Activated CD4-positive, alpha-beta T cell treated with anti-CD3 and anti-CD28 coated beads for 1 hour (primary cell): Measurements from ENCODE around the gene DENND1B.

ENCODE experiments used
- DNase-seq: peaks from one replicate; pipeline ENCODE4 v3.0.0-alpha.2; 2020

Gene DENND1B

GRCh38 chr1:197680311-197680710 lies 95.0 kb downstream of the DENND1B start:
- DNase-seq = no peak

- DNase-seq = no peak
Measured at GRCh38 chr1:197677752-197678295, 97.5 kb downstream of the DENND1B start.

GRCh38 chr1:197677313-197677712 lies 98.0 kb downstream of the DENND1B start:
- DNase-seq = no peak

DNA sequence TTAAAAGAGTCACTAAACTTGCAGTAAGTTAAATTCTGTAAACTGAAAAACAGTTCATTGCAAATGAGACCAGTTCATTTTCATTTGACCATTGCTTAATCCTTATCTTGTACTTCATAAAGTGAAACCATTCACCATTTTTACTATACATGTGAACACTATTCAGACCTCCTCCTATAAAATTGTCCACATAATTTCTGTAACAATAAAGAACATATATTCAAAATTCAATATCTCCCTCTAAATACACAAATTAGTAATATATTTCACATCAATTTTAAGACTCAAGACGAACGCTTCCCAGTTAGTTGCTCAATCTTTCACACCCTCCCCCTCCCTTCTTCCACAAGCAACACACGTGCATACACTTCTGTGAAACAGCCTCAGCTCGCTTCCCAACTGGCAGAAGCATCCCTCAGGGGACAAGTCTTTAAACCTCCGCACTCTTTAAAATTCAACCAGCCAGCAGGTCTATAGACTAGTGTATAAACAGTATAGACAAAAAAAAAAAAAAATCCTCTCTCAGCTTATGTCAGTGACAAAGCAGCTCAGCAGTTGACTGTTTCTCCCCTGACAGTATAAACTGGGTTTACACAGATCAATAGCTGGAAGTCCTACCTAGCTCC lies 99.6 kb downstream of the DENND1B start:
- DNase-seq = no peak

DNA sequence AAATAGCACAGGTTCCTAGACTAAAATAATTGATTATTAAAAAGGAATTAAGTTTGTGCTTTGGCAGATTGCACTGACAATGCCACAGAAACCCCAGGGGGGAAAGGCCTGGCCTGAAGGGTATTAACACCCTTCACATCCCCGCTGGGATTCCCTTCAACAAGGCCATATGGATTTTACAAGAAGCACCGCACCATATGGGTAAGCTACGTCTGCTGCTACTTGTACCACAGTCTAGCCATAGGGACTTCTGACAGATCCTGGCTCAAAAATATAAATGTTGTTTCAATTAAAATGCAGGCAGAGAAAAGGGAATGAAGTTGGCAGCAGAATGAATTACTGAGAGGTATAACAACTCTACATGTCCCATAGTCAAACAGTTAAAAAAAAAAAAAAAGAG lies 101.0 kb downstream of the DENND1B start:
- DNase-seq = no peak

DNA sequence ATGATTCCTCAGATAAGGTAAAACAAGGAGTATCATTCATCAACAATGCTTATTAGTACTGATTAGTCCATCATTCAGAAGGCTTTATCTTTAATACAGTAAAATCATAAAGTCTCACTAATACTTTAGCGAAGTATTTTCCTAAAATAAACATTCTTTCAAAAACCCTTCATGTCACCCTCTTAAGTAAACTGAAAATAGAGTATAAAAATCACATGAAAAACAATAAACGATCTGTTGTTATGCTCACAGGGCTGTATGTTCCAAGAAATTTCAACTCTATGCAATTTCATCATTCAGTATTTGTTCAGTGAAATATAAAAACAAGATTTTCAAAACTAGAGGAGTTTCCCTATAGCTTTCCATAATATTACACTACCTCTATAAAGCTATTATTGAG lies 102.0 kb downstream of the DENND1B start:
- no peak for DNase-seq

- no peak for DNase-seq
Measured at GRCh38 chr1:197672347-197672746, 102.9 kb downstream of the DENND1B start.

GRCh38 chr1:197671920-197672319 lies 103.4 kb downstream of the DENND1B start:
- DNase-seq = no peak

GRCh38 chr1:197671140-197671539 lies 104.1 kb downstream of the DENND1B start:
- DNase-seq = no peak

- no peak for DNase-seq
Measured at GRCh38 chr1:197666769-197667285, 108.5 kb downstream of the DENND1B start.

- DNase-seq = no peak
Measured at GRCh38 chr1:197664391-197664790, 110.9 kb downstream of the DENND1B start.

DNA sequence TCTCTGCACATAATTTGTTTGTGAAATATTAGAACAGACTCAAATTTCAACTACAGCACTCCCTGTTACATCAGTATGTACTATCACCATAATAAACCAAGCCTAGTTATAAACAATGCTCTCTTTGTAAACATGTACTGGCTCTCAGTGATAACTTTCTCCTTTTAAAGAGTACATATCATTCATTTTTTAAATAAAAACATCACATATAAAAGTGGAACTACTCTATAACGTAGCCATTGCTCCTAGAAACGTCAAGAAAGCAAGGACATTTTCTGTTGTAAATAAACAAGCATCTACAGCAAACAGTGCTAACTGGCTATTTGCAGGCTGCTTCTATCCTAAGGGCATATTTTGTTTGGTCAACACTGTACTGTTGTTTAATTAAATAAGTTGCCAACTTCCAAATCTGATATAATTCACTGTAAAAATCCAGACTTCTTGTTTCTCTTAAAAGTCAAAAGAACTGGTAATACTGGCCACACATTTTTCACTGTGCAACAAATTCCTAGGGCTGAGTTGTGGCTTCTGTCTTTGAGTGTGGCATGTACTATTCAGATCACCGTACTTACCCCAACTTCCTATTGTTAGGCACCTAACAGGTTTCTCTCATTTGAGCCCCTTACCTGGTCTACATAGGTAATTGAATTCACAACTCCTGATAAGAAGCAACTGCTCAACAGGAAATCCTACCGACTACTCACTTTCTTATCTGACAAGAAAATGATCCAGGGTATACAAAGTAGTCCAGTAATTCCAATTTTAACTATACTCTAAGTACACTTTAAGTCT lies 111.9 kb downstream of the DENND1B start:
- no peak for DNase-seq

- DNase-seq = no peak
Measured at GRCh38 chr1:197660389-197660788, 114.9 kb downstream of the DENND1B start.

- DNase-seq = no peak
Measured at GRCh38 chr1:197659171-197659570, 116.1 kb downstream of the DENND1B start.

- DNase-seq = no peak
Measured at GRCh38 chr1:197649188-197649587, 126.1 kb downstream of the DENND1B start.

DNA sequence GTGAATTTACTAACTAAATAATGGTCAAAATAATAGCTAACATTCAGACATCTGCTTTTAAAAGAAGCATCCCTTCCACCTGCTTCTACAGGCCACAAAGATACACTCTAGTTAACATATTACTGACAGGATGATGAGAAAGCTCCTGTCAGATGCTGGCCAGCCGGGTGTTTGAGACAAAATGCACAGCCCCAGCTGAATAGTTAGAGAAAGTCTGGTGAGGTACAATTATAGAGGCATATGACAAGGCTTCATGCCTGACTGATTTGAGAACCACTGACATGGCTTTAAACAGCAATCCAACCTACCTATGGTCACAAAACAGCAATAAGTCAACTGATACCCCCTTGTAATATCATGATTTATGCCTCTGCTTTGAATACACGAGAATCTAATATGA lies 137.0 kb downstream of the DENND1B start:
- no peak for DNase-seq

DNA sequence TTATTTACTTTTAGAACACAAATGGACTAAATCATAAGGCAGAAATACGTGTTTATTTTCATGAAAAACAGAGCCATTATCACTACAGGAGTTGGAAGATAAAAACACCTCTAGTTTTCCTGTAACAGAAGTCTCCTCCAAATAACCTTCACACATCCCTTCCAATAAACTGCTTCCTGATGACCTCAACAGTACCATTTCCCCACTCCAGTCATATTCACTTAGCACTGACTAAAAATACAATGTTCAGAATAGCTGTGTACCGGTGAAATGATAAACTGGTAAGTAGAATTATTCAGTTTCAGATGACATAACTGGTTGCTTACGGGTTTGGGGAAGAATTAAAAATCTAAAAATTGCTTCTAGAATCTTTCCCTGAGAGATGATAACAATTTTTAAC lies 137.9 kb downstream of the DENND1B start:
- DNase-seq = no peak

DNA sequence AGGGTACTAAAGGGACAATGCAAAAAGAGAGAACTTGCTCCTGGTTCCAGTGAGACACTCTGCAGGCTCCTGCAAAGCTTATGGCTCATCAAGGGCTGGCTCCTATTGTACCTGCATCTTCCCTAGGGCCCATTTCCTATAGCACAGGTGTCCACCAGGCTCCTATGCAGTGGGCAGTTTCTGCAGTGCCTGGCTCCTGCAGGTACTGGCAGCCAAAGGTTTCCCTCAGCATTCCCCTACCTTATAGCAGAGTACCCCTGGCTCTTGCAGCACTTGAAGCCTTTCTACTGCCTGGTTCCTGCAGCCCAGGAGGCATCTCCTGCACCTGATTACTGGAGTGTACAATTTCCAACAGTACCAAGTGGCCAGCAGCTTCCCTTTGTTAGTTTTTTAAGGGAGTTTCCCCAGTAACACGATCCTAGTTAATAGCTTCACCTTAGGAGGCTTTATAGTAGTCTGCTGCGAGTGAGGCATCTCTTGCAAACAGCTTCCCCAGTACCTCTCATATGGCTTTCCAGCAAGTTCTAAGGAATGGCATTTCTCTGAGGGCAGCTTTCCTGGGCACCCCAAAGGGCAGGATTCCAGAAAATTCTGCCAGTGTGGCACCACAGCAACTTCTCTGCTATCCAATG lies 141.7 kb downstream of the DENND1B start:
- no peak for DNase-seq

DNA sequence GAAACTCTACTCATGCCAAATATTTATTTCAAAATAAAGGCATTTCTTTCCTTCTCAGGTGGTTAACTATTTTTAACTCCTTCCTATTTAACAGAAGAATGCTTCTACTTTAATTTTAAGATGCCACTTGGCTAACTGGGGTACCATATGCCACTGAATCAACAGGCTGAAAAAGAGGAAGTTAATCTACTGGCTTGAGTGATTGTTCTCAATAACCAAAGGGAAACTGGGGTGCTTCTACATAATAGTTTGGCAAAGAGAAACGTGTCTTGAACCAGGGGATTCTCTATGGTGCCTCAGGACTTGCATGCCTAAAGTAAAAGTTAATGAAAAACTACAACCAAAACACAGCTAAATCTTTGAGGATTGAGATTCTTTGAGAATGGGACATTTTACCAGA lies 142.6 kb downstream of the DENND1B start:
- DNase-seq = no peak

DNA sequence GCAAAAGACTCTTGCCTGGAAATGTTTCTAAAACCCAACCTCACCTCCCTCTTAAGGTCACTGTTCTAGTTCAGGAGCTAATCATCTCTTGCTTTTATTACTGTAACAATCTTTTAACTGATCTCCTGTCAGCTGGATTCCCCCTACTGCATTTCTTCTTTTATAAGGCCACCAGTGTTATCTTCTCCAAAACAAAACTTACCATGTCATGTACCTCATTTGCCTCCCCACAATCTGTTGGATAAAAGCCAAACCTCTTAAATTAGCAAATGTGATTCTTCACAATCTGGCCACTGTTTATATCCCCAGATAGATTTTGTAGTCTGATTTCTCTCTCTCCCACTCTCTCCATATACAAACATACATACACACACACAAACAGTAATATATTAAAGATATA lies 143.3 kb downstream of the DENND1B start:
- no peak for DNase-seq

DNA sequence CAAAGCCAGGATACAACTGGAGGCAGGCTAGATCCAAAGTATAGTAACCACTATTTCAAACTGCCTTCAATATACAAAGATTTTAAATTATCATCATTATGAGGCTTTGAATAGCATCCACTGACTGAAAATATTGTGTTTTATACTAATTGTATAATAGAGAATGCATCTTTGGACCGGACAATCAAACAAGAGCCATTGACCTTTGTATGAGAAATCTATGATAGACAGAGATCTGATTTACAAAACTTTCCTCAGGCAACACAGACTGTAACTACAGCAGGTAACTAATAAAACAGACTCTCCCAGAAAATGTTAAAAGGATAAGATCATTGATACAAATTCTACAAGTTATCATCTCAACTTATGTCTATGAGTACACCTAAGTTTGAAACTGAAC lies 152.9 kb downstream of the DENND1B start:
- no peak for DNase-seq

- no peak for DNase-seq
Measured at GRCh38 chr1:197621761-197622160, 153.5 kb downstream of the DENND1B start.

DNA sequence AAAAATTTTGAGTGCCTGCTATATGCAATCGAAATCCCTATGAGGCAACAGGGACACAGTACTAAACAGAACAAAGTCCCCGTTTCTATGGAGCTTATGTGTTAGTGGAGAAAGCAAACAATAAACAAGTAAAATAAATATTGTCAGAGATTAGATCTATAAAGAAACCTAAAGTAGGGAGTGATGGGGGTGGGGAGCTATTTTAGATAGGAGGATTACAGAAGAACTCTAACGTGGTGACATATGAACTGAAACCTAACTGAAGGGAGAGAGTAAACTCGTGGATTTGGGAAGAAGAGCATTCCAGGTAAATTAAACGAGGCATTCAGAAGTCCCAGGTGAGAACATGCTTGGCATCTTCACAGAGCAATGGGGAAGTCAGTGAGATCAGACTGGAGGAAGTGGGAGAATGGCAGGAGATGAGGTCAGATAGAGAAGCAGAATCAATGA lies 154.5 kb downstream of the DENND1B start:
- DNase-seq = no peak
